Activated CD4-positive, alpha-beta T cell treated with anti-CD3 and anti-CD28 coated beads for 1 hour (primary cell): ENCODE results near the gene SIPA1L3.

Source experiments
- DNase-seq: peaks from one replicate; pipeline ENCODE4 v3.0.0-alpha.2; 2020

The SIPA1L3 gene

DNA sequence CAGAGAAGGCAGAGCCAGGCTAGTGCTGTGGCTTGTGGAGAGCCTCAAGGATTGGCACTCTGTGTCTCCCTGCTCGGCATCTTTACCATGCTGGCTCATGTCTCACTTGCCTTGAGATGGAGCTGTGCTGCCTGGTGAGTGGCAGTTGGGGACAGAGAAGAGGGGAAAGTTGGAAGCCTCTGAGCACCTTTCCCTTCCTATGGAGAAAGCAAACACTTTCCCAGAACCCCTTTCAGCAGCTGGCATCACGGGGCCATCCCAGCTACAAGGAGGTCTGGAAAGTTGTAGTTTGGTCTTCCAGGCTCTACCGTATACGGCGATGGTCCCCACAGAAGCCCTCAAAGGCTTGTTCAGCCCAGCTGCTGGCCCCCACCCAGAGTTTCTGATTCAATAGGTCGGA is 258.3 kb downstream of the SIPA1L3 start:
- no peak for DNase-seq

DNA sequence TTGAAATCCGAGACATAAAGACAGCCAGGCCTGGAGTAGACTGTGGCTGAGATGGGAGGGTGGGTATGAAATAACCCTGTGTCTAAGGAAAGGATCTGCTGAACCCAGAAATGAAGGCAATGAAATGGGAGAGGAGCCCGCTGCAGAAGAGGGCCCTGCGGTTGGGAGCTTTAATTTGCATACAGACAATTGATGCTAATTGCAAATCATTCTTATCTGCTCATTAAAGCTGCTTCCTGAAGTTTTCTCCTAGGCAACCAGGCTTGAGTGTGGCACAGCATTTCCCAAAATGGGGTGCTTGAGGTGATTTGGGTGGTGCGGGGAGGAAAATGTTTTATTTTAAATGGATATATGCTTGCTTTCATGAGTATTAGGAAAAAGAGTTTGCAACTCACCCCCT is 261.6 kb downstream of the SIPA1L3 start:
- DNase-seq, result no peak

DNA sequence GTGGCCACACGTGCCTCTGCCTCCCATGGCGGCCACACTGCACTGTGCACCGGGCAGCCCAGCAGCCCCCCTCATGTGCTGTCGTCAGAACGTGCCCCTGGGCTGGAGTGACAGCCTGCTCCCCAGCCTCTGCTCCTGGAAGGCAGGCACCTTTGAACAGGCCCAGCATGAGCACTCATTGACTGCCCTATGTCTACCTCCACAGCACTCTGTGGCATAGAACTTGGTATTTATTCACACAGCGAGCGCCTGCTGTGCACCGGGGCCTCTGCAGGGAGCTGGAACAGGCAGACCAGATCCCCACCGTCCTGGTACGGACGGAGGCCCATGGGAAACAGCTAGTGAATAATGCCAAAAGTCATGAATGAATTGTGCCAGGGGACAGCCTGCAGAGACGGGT is 263.3 kb downstream of the SIPA1L3 start:
- no peak for DNase-seq

DNA sequence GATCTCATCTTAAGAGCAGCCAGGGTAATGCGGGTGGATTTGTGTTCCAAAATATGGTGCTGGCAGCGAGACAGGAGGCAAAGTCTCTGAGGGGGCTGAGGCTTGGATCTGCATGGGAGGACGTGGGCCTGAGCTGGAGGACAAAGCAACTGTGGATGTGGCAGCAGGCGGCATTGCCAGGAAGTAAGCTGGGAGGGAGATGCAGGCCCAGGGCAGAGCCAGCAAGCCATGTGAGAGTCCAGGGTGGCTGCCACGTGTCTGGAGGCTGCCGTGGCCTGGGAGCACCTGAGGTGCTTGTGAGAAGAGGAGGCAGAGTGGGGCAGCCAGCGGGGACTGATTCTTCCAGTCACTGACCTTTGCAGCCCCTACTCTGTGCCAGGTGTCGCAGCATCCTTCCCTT is 265.0 kb downstream of the SIPA1L3 start:
- no peak for DNase-seq

DNA sequence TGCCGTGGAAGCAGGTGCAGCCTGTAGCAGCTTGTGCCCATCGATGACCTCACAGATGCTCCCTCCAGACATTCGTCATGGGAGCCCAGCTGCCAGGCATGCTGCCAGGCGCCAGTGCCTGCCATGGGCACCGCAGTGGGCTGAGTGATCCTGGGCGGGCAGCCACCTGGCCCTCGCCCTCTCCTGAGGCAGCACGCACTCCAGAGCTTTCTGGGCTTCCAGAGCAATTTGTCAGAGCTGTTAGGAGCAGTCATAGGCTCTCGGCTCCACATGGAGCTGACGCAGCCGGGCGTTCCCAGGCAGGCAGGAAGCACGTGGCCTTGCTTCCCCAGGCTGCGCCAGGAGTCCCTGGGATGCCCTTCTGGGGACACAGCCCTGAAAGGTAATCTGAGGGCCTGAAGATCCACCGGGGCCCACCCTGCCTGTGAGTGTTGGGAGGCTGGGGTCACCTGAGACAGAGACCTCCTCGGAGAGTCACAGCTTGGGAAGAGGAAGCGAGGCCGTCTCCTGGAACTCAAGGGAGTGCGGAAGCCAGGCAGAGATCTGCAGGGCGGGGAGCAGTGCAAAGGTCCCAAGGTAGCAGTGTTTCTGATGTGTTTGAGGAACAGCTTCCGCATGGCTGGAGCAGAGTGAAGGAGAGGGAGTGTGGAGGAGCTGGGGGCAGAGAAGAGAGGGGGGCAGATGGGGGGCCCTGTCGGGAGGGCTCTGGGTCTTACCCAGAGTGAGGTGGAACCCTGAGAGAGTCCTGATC is 266.5 kb downstream of the SIPA1L3 start:
- DNase-seq, result no peak

DNA sequence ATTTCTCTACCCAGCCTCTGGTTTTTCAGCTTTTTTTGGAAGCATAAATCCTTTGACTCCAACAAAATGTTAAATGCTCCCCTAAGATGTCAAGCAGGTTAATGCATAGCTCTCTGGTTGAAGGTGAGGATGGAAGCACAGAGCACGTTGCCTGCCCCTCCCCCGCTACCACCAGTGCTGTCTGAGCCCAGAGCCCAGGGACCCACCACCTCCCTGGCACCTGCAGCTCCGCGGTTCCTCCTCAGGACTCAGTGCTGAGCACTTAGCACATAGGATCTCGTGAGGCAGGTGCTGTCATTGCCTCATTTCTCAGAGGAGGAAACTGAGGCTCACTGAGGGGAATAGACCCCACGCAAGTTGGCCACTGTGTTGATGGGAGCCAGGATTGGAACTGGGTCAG is 268.4 kb downstream of the SIPA1L3 start:
- DNase-seq, result no peak

DNA sequence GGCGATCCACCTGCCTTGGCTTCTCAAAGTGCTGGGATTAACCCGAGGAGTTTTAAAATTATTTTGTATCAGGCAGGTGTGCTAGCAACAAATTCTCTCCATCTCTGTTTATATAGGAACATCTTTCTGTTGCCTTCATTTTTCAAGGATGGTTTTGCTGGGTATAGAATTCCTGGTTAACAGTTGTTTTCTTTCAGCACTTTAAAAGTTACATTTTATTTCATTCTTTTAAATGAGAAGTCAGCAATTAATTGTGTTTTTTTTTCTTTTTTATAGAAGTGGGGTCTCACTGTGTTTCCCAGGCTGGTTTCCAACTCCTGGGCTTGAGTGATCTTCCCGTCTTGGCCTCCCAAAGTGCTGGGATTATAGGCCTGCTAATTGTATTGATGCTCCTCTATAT is 273.1 kb downstream of the SIPA1L3 start:
- no peak for DNase-seq

DNA sequence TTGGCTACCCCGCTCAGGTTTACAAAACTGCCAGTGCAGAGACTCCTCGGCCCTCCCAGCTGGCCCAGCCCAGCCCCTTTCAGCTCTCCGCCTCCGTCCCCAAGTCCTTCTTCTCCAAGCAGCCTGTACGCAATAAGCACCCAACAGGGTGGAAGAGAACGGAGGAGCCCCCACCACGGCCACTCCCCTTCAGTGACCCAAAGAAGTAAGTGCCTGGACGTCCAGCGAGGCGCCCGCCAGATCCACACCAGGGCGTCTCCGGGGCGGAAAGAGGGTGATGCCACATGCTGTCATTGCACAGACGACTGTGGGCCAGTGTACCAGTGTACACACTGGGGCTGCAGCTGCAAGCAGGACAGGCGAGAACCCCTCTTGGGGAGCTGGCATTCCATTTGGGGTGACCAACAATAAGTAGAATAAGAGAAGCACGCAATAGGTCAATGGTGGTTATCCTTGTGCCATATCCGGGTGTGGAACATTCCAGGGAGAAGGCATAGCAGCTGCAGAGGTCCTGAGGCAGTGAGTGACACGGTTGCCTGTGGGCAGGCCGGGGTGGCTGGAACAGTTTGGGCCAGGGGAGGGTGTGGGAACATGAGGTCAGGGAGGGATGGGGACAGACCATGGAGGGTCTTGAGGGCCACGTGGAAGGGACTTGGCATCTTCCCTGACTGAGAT is 275.7 kb downstream of the SIPA1L3 start:
- DNase-seq, result no peak

DNA sequence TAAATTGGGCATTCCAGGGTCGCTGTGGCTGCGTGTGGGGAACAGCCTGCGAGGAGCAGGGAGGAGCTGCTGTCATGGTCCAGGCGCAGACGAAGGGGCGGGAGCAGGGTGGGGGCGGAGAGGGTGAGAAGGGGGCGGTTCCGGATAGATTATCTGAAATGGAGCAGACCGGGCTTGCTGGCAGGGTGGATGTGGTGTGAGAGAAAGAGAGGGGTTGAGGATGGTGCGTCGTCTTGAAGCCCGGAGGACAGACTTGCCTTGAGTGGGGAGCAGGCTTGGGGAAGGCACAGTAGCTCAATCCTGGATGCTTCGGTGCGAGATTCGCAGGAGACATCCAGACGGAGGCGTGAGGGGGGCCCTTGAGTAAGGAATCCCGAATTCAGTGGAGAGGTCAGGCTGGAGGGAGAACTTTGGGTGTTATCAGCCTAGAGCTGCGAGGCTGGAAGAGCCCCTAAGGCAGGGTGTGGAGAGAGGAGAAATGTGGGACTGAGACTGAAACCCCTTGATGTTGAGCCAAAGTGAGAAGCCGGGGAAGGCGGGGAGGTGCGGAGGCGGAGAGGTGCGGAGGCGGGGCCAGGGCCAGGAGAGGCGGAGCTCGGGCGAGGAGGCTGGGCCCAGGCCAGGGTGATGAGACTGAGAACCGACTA is 276.4 kb downstream of the SIPA1L3 start:
- no peak for DNase-seq

DNA sequence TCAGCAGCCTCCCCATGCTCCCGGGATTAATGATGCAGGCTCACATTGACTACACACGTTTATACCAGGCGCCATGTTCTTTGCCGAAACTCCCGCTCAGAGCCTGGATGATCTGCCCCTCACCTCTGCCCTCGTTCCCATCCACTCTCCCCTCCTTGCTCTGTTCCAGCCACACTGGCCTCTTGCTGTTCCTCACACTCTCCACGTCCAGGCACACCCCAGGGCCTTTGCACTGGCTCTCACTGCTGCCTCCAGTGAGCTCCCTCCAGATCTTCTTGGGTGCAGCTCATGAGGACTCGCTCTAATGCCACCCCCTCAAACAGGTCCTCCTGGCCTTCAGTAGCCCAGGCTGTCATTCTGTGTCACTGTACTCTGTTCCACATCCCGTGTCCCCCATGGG is 277.8 kb downstream of the SIPA1L3 start:
- no peak for DNase-seq

DNA sequence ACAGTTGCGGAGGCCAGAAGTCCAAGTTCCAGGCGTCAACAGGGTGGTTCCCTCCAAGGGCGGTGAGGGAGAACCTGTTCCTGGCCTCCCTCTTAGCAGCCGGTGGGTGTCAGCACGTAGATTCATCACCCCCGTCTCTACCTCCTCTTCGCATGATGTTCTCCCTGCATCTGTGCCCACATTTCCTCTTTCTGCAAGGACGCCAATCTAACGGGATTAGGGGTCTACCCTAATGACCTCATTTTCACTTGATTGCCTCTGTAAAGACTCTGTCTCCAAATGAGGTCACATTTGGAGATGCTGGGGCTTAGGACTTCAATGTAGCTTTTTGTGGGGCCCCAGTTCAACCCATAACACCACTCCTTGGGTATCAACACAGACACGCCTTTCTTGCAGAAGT is 278.6 kb downstream of the SIPA1L3 start:
- DNase-seq, result no peak

DNA sequence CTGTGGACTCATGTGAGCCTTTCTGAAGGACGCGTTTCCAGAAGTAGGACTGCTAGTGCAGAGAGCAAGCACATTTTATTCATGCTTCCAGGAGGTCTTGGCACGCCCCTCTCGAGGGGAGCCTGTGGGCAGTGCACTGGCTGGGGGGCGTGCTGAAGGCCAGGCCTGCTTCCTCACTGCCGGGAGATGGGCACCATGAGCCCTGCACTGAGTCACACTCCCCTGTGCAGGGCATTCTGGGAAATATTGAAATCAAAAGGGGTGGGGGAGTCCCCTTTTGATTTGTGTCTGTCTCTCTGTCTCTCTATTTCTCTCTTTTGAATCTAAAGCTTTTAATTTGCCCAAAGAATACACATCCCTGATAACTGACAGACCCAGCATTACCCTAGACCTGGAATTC is 283.1 kb downstream of the SIPA1L3 start:
- no peak for DNase-seq

DNA sequence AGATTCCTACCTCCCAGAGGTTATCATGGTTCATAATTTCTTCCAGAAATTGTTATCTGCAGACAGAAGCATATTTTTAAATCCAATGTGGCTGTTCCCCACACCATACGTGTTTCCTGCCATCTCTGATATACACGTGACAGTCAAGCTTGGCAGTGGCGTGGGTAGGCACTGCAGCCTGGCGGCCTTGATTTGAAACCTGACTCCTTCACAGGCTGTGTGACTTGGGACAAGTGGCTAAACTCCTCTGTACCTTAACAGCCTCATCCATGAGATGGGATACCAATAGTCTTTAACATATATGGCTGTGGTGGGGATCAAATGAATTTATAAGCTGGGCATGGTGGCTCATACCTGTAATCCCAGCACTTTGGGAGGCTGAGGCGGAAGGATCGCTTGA is 283.8 kb downstream of the SIPA1L3 start:
- no peak for DNase-seq

DNA sequence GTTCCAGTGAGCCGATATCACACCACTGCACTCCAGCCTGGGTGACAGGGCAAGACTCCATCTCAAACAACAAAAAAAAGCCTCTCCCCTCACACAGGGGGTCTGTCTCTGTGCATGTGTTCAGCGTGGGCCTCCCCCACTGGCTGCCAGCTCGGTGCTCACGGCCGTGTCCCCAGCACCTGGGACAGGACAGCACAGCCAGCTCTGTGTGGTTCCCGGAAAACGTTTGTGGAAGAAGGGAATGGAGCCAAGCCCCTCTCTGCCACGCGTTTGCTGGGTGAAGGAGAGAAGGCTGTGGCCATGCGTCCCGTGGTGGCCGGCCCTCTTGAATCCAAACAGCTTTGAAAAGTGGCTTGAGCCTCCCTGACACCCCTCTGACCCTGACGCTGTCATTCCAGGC is 284.7 kb downstream of the SIPA1L3 start:
- no peak for DNase-seq

DNA sequence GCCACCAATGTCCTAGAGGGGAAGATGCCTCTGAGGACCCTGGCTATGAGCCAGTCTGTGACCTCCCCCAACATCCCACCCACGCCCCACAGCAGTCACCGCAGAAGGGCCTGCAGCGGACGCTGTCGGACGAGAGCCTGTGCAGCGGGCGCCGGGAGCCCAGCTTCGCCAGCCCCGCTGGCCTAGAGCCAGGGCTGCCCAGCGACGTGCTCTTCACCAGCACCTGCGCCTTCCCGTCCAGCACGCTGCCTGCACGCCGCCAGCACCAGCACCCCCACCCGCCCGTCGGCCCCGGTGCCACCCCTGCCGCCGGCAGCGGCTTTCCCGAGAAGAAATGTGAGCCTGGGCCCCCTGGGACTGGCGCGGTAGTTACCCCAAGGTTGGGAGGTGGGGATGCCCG is 286.4 kb downstream of the SIPA1L3 start:
- DNase-seq, result no peak

DNA sequence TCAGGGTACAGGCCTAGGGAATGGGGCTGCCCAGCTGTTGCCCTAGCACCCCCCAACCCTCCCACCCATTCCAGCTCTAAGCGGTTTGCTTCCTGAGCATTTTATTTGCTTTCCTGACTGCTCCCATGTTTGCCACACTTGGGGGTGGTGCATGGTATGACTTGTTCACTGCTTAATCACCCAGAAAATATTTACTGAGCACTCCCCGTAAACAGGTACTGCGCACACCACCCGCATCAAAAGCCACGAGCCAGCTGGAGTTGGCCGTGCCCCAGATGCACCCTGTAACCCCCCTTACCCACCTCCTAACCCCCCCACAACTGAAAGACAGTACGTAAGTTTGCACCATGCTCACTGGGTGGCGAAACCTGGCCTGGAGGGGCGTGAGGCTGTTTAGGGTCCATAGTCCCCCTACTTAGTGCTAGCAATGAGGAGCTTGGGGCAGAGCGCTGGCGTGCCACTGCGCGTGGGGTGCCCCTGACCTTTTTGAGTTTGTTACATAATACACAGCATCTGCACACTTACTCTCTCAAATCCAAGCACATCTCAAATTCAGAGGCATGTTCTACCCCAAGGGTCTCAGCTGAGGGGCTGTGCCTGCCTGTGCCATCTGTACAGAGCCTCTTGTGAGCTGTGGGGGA is 287.2 kb downstream of the SIPA1L3 start:
- no peak for DNase-seq

DNA sequence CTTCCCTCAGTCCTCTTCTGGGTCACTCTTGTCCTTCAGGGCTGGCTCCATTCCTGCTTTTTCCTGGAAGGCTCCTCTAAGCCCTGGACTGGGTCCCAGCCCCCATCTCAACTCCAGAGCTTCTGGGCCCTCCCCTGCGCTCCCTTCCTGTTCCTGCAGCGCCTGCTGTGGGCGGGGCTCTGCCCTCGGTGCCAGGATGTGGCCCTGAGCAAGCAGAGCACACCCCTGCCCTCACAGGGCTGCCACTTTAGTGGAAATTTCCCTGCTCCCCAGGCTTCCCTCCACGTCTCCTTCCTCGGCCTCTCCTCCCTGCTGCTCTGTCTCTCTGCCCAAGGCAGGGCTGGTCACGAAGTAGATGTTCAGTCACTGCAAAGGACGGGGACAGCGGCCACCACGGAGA is 288.2 kb downstream of the SIPA1L3 start:
- no peak for DNase-seq

DNA sequence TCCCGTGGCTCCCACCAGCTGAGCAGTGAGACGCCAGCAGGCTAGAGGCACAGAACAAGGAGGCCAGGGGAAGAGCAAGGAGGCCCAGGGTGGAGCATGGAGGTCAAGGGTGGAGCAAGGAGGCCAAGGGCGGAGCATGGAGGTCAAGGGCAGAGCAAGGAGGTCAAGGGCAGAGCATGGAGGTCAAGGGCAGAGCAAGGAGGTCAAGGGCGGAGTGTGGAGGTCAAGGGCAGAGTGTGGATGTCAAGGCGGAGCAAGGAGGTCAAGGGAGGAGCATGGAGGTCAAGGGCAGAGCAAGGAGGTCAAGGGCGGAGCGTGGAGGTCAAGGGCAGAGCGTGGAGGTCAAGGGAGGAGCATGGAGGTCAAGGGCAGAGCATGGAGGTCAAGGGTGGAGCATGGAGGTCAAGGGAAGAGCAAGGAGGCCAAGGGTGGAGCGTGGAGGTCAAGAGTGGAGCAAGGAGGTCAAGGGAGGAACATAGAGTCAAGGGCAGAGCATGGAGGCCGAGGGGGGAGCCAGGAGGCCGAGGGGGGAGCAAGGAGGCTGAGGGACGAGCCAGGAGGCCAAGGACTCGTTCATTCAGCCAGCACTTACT is 289.3 kb downstream of the SIPA1L3 start:
- no peak for DNase-seq

DNA sequence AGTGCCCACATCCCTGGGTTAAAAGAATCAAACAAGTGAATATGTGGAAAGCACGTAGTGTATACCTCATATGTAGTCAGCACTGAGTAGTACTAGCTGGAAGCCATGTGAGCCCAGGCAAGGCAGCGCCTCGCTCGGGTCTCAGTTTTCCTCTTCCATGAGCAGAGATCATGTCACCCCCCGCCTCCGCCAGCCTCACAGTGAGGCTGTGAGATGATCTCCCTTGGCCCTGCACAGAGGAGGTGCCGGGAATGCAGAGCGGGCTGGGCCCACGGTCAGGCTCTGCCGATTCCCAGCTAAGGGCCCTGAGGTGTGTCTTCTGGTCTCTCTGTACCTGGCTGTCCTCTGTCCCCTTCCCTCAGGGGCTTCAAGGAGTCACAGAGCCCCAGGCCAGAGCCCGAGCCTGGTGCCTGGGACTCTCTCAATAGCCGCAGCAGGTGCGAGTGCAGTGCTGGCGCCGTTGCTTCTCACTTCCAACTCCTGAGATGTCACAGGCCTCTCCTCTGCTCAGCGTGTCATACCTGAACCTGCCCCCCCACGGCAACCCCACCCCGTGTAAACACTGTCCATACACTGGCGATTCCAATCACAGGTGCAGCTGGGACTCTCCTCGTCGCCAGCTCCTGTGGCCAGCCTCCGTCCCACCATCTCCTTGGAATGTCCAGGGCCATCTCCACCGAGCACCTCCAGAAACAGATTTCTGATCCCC is 290.1 kb downstream of the SIPA1L3 start:
- DNase-seq, result no peak

DNA sequence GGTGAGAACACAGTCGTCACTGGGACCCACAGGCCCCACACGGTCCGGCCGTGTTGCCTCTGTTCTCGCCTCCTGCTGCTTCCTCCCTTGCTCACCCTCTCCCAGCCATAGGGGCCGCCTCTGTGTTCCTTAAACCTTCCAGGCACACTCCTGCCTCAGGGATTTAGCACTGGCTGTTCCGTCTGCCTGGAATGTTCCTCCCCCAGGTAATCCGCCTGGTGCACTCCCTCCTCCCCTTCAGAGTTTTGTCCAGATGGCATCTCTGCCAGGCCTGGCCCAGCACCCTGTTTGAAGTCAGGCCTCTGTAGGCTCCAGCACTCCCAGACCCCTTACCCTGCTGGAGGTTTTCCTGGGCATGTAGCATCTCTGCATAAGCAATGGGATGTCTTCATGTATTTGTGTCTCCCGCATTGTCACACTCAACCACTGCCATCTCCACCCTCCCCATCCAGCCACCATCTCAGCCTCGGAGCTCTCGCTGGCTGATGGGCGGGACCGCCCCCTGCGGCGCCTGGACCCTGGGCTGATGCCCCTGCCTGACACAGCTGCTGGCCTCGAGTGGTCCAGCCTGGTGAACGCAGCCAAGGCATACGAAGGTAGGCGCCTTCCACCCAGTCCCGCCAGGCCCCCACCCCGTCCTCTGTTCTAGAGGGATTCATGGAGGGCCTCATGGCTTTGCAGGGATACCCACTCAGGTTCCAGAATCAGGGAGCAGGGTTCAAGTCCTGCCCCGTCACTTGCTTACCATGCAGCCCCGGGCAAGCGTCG is 291.1 kb downstream of the SIPA1L3 start:
- DNase-seq, result no peak

DNA sequence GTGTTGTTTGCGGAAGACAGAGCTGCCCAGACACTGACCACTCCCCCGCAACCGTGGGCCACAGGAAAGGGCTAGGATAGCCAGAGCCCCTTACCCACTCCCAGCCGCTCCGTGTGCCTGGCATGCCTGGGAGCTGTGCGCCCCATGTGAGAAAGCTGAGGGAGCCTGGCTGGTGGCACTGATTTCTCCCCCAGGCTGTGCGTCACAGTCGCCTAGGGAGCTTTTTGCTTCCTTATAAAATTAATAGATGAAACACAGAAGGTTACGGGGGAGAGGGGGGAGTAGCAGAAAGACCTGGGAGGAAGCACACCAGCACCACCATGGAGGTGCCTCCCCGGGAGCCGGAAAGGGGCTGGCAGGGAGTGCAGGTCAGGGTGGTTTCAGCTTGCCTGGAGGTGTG is 292.3 kb downstream of the SIPA1L3 start:
- DNase-seq, result no peak

DNA sequence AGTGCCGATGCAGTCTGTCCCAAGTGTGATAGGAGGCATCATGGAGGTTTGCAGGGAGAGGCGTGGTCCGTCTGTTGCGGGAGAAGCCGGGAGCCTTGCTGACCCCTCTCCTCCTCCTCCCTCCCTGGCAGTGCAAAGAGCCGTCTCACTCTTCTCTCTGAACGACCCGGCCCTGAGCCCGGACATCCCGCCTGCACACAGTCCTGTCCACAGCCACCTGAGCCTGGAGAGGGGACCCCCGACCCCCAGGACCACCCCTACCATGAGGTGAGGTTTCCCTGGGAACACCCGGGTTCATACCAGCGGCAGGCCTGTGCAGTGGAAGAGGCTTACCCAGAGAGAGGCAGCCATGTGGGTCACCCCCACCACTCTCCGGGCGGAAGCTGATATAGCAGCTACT is 294.7 kb downstream of the SIPA1L3 start:
- no peak for DNase-seq
